NCI-H2196 (cell line): Measurements from ENCODE around the gene CYP2J2.
"Not testable (repeated sequence)": the region's sequence is repeated elsewhere in the genome, so short reads cannot be mapped to it uniquely, and the experiment has no call there.

Experiments
- DNase-seq: peaks from one replicate; lab custom pipeline; 2025; ENCODE audit not compliant: unreplicated experiment; lab: John Stamatoyannopoulos, UW

CYP2J2 gene

GRCh38 chr1:59877108-59877682 is 49.4 kb downstream of the CYP2J2 start:
- no peak for DNase-seq

GRCh38 chr1:59871746-59872145 is 54.8 kb downstream of the CYP2J2 start:
- DNase-seq = no peak

DNA sequence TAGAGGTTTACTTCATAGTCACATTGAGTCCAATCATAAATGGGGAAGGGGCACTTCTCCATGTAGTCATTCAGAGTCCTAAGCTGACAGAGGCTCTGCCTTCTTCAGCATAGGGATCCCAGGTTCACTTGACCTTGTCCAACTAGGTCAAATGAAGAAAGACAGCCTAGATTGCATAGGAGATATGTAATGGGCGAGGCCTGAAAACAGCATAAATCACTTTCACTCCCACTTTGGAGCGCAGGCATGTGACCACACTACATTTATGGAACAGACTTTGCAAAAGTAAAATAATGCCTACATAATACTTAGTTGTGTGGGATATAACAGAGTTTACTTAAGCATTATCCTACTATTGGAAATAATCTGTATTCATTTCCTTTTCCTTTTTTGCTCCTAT is 60.1 kb downstream of the CYP2J2 start:
- no peak for DNase-seq

GRCh38 chr1:59857679-59858354 is 68.8 kb downstream of the CYP2J2 start:
- no peak for DNase-seq

GRCh38 chr1:59856725-59857338 is 69.7 kb downstream of the CYP2J2 start:
- DNase-seq = peak; percentile 72

DNA sequence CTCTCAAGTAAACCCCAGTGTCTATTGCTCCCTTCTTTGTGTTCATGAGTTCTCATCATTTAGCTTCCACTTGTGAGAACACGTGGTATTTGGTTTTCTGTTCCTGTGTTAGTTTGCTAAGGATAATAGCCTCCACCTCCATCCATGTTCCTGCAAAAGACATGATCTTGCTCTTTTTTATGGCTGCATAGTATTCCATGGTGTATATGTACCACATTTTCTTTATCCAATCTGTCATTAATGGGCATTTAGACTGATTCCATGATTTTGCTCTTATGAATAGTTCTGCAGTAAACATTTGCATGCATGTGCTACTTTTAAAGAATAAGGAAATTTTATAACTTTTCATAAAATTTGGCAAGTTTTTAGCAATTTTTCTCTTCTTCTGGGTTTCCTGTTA is 71.3 kb downstream of the CYP2J2 start:
- DNase-seq = not testable (repeated sequence)

DNA sequence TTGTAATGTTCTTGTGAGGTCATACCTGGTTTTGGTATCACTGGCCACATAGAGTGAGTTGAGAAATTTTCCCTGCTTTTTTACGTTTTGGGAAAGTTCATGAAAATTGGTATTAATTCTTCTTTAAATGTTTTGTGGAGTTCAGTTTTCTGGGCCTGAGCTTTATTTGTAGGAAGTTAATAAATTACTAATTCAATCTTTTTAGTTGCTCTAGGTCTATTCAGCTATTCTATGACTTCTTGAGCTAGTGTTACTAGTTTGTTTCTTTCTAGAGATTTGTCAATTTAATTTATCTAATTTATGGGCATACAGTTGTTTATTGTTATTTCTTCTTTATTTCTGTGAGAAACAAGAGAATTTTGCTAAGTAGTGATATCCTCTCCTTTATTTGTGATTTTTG is 74.5 kb downstream of the CYP2J2 start:
- DNase-seq = no peak

DNA sequence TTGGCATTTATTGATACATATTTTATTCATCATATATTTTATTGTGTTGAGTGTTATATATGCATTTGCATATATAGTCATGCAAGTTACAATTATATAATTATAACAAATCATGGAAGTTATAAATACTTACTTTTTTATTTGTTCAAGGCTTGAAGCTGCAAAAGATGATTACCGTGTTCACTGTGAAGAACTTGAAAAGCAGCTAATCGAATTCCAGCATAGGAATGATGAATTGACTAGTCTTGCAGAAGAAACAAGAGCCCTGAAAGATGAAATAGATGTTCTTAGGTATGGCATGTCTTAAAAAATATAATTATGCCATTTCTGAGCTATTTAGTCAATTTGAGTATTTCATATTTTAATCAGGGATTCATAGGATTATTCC is 79.7 kb downstream of the CYP2J2 start:
- DNase-seq = no peak

DNA sequence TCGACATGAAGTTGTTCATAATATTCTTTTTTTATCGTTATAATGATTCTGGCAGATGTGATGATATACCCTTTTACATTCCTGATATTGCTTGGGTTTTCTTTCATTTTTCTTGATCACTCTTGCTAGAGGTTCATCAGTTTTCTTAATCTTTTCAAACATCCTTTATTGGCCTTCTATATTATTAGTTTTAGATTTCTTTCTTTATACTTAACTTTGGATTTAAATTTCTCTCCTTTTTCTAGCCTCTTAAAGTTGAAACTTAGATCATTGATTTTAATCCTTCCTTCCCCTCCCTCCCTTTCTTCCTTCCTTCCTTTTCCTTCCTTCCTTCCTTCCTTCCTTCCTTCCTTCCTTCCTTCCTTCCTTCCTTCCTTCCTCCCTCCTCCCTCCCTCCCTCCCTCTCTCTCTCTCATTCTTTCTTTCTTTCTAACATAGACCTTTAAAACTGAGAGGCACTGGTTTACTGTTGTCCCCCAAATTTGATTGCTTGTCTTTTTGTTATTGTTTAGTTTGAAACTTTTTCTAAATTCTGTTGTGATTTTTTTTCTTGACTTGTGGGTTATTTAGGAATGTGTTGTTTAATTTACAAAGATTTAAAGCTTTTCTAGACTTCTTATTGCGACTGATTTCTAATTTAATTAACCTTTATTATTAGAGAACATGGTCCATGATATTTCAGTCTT is 80.2 kb downstream of the CYP2J2 start:
- DNase-seq = no peak

- DNase-seq = no peak
Observed at GRCh38 chr1:59845091-59845490, 81.5 kb downstream of the CYP2J2 start.
